Testis (tissue), 3 donors: Measurements from ENCODE around the gene KCNK7. TPM values are rescaled to one million over a fixed set of nuclear protein-coding genes. Genes with fewer than 3 reads are reported as not detected.

Experiments used
- DNase-seq: peaks from one replicate; pipeline ENCODE4 v3.0.0-alpha.2; 2019
- H3K27ac ChIP-seq, 2 donors: fragments of 200-600 bp; sonication (generic); one replicate each; pipeline ENCODE4 v1.5.1; 2019
- H3K27me3 ChIP-seq: fragments of 200-600 bp; sonication (generic); one replicate; pipeline ENCODE4 v1.5.1; 2019
- H3K36me3 ChIP-seq: fragments of 200-600 bp; sonication (generic); one replicate; pipeline ENCODE4 v1.5.1; 2017; ENCODE audit warnings: low read depth; ENCODE audit errors: missing control alignments
- H3K4me1 ChIP-seq: fragments of 200-600 bp; sonication (generic); one replicate; pipeline ENCODE4 v1.5.1; 2019
- H3K4me3 ChIP-seq, 2 donors: fragments of 200-600 bp; sonication (generic); one replicate each; pipeline ENCODE4 v1.5.1; 2017 to 2019
- H3K9me3 ChIP-seq: fragments of 200-600 bp; sonication (generic); one replicate; pipeline ENCODE4 v1.5.1; 2017
- CTCF ChIP-seq, 3 experiments: fragments of 450-650 bp in 2 of 3; fragments of 200-600 bp in 1 of 3; sonication (generic) in 1 of 3; IDR thresholded peaks; one replicate each; pipeline ENCODE4 v1.5.1; 2016 to 2019; ENCODE audit warnings: antibody characterized with exemption in 3 of 3, mild to moderate bottlenecking in 2 of 3, moderate library complexity in 1 of 3
- POLR2A ChIP-seq: fragments of 450-650 bp; IDR thresholded peaks from one replicate; pipeline ENCODE4 v1.6.1; 2017; ENCODE audit warnings: antibody characterized with exemption, mild to moderate bottlenecking, moderate library complexity
- WGBS, 2 donors: methylation state at CpG; one replicate each; pipeline ENCODE4 v1.1.5; 2018; 5-methylcytosine and 5-hydroxymethylcytosine counted together
- intact Hi-C: fragments of 100-400 bp; cut with DNase I; formaldehyde crosslinking; loops from one replicate; pipeline ENCODE4 v1.15.1; 2023; ENCODE audit warnings: low total_unique reads
- polyA plus RNA-seq: library from polyadenylated mRNA; stranded (reverse); fragments of 350-450 nt; fragmentation: Illumina TruSeq; extraction: RNeasy Lipid Tissue Mini Kit (QIAGEN cat#74804); gene quantifications from one replicate; pipeline ENCODE4 v1.2.3, GENCODE V29; 2014; ENCODE audit warnings: low read depth, low replicate concordance; ENCODE audit not compliant: insufficient read depth
- total RNA-seq, 2 donors: library from RNA; depleted of rRNA; stranded (reverse); fragments of >200 nt; gene quantifications; one replicate each; pipeline ENCODE4 v1.2.3, GENCODE V29; 2016

KCNK7 gene
- total and polyA plus RNA-seq, 3 donors from 2014 or later, result 0.26 to 2.5 (median 0.99) TPM

- DNase-seq, result no peak
- TF ChIP-seq CTCF (IDR thresholded peaks at IDR 0.05), result no peak
- no peak for TF ChIP-seq POLR2A
- no peaks in the 10 kb centered on the region for H3K4me1 ChIP-seq
- intact Hi-C loops, result no loop called here
- H3K27ac ChIP-seq, result no peak overlapping the region
- H3K9me3 ChIP-seq, result no peaks in the 10 kb centered on the region
- H3K36me3 ChIP-seq, result no peaks in the 10 kb centered on the region
- WGBS, 2 donors, result 96 to 97% methylated on average over 5 to 6 of the region's 6 CpGs
- no peaks in the 10 kb centered on the region for H3K27me3 ChIP-seq
- no peak overlapping the region for H3K4me3 ChIP-seq
These were observed 4.3 kb upstream of the KCNK7 start for GRCh38 chr11:65599955-65600246.

GRCh38 chr11:65599216-65599954, 3.8 kb upstream of the KCNK7 start:
- no peaks in the 10 kb centered on the region for H3K27me3 ChIP-seq
- no peaks in the 10 kb centered on the region for H3K9me3 ChIP-seq
- H3K4me3 ChIP-seq, result no peak overlapping the region
- H3K27ac ChIP-seq, result no peak overlapping the region
- H3K4me1 ChIP-seq, result no peaks in the 10 kb centered on the region
- intact Hi-C loops, result no loop called here
- WGBS, 2 donors, result 85 to 87% methylated on average over 16 to 49 of the region's 49 CpGs
- TF ChIP-seq CTCF (IDR thresholded peaks at IDR 0.05) (no peak), POLR2A (no peak)
- no peaks in the 10 kb centered on the region for H3K36me3 ChIP-seq
- no peak for DNase-seq

- DNase-seq, result no peak
- Histone ChIP-seq H3K4me1 (peaks cover 4% of the 10 kb centered on the region), H3K9me3 (no peaks in the 10 kb centered on the region), H3K4me3 (no peak overlapping the region), H3K27me3 (no peaks in the 10 kb centered on the region), H3K36me3 (no peaks in the 10 kb centered on the region), H3K27ac (no peak overlapping the region)
- intact Hi-C loops, result no loop called here
- TF ChIP-seq POLR2A, result no peak
- no peak for TF ChIP-seq CTCF (IDR thresholded peaks at IDR 0.05)
- 84 to 90% methylated on average over 2 to 16 of the region's 16 CpGs for WGBS, 2 donors
These were observed 2.7 kb upstream of the KCNK7 start for GRCh38 chr11:65598258-65598699.

GRCh38 chr11:65596520-65596919, 920 bp upstream of the KCNK7 start:
- DNase-seq, result no peak
- Histone ChIP-seq H3K36me3 (no peaks in the 10 kb centered on the region), H3K4me3 (no peak overlapping the region), H3K4me1 (peaks cover 4% of the 10 kb centered on the region), H3K27me3 (no peaks in the 10 kb centered on the region), H3K27ac (no peak overlapping the region), H3K9me3 (no peaks in the 10 kb centered on the region)
- TF ChIP-seq CTCF (IDR thresholded peaks at IDR 0.05) (no peak), POLR2A (no peak)
- 79 to 81% methylated on average over 6 of the region's 6 CpGs for WGBS, 2 donors
- intact Hi-C loops, result no loop called here

- Histone ChIP-seq H3K4me3 (no peak overlapping the region), H3K9me3 (no peaks in the 10 kb centered on the region), H3K36me3 (no peaks in the 10 kb centered on the region), H3K4me1 (peaks cover 4% of the 10 kb centered on the region), H3K27ac (no peak overlapping the region), H3K27me3 (no peaks in the 10 kb centered on the region)
- DNase-seq, result no peak
- 87% methylated on average over 3 of the region's 3 CpGs; no CpG with 5 or more reads in 1 of the 2 donors for WGBS, 2 donors
- intact Hi-C loops, result no loop called here
- no peak for TF ChIP-seq CTCF (IDR thresholded peaks at IDR 0.05)
- TF ChIP-seq POLR2A, result no peak
These were observed 469 bp downstream of the KCNK7 start for GRCh38 chr11:65595131-65595530.
